Measurements from ENCODE around the gene PLPPR3. TPM values are rescaled to one million over a fixed set of nuclear protein-coding genes. Genes with fewer than 3 reads are reported as not detected.
"Not testable (repeated sequence)": the region's sequence is repeated elsewhere in the genome, so short reads cannot be mapped to it uniquely, and the experiment has no call there.

The PLPPR3 gene
- total RNA-seq, 4 donors from 2014 or later, result not detected

DNA sequence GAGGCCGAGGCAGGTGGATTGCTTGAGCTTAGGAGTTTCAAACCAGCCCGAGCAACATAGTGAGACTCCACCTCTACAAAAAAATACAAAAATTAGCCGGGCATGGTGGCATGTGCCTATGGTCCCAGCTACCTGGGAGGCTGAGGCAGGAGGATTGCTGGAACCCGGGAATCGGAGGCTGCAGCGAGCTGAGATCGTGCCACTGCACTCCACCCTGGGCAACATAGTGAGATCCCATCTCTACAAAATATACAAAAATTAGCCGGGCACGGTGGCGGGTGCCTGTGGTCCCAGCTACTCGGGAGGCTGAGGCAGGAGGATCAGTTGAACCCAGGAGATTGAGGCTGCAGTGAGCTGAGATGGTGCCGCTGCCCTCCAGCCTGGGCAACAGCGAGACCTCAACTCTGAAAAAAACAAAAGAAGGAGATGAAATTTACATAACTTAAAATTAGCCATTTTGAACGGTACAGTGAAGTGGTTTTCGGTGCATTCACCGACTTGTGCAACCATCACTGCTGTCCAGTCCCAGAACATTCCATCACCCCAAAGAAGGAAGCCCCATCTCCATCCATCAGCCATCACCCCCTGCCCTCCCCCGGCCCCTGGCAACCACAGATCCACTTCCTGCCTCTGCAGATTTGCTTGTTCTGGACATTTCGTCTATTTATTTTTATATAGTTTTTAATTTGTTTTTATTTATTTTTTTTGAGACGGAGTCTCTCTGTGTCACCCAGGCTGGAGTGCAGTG, 4.3 kb upstream of the PLPPR3 start:
- intact Hi-C loops (cut with DNase I), result no loop called here

DNA sequence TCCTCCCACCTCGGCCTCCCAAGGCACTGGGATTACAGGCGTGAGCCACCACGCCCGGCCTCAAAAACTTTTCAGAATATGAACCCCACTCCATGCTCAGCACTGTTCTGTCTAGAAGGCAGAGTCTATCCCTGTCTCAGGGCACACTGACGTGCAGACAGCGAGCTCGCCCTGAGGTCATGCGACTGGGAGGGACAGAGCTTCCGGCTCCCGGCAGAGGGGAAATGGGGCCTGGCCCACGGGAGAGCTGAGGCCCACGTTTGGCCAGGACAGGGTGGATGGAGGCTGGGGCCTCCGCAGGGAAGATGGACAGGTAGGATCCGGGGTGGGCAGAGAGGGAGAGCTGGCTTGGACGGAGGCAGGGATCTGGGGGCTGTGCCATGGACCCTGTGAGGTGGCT, 3.1 kb upstream of the PLPPR3 start:
- no peak for DNase-seq
- Histone ChIP-seq H3K36me3 (no peaks in the 10 kb centered on the region), H3K4me3 (replicated peaks in 1 of 3) (no peak overlapping the region), H3K27ac (no peak overlapping the region), H3K4me1 (peaks cover 0 to 13% of the 10 kb centered on the region in 2 donors), H3K9me3 (no peaks in the 10 kb centered on the region), H3K27me3 (peaks cover 5% of the 10 kb centered on the region)
- no peak for TF ChIP-seq POLR2A (IDR thresholded peaks at IDR 0.05)
- TF ChIP-seq, protein P1, sequence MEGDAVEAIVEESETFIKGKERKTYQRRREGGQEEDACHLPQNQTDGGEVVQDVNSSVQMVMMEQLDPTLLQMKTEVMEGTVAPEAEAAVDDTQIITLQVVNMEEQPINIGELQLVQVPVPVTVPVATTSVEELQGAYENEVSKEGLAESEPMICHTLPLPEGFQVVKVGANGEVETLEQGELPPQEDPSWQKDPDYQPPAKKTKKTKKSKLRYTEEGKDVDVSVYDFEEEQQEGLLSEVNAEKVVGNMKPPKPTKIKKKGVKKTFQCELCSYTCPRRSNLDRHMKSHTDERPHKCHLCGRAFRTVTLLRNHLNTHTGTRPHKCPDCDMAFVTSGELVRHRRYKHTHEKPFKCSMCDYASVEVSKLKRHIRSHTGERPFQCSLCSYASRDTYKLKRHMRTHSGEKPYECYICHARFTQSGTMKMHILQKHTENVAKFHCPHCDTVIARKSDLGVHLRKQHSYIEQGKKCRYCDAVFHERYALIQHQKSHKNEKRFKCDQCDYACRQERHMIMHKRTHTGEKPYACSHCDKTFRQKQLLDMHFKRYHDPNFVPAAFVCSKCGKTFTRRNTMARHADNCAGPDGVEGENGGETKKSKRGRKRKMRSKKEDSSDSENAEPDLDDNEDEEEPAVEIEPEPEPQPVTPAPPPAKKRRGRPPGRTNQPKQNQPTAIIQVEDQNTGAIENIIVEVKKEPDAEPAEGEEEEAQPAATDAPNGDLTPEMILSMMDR (IDR thresholded peaks at IDR 0.05), result no peak
- intact Hi-C loops (cut with DNase I), result no loop called here
- WGBS, 2 donors, result 78 to 96% methylated on average over 8 to 15 of the region's 15 CpGs

More for the DNA sequence above, 4.3 kb upstream of the PLPPR3 start:
- H3K4me1 ChIP-seq, result peaks cover 0 to 13% of the 10 kb centered on the region in 2 donors
- no peak for DNase-seq
- no peak for TF ChIP-seq POLR2A (IDR thresholded peaks at IDR 0.05)
- TF ChIP-seq, protein P1 (IDR thresholded peaks at IDR 0.05), result no peak
- no peaks in the 10 kb centered on the region for H3K36me3 ChIP-seq
- H3K4me3 ChIP-seq (replicated peaks in 1 of 3), result no peak overlapping the region
- peaks cover 5% of the 10 kb centered on the region for H3K27me3 ChIP-seq
- H3K27ac ChIP-seq, result no peak overlapping the region
- no peaks in the 10 kb centered on the region for H3K9me3 ChIP-seq
- WGBS, 2 donors, result 76 to 82% methylated on average over 18 to 19 of the region's 19 CpGs

GRCh38 chr19:823565-824121, 1.9 kb upstream of the PLPPR3 start:
- H3K4me1 ChIP-seq, result peaks cover 0 to 13% of the 10 kb centered on the region in 2 donors
- peaks cover 5% of the 10 kb centered on the region for H3K27me3 ChIP-seq
- H3K36me3 ChIP-seq, result no peaks in the 10 kb centered on the region
- WGBS, 2 donors, result 54 to 65% methylated on average over 10 to 12 of the region's 12 CpGs
- no peak for TF ChIP-seq POLR2A (IDR thresholded peaks at IDR 0.05)
- TF ChIP-seq, protein P1 (IDR thresholded peaks at IDR 0.05), result no peak
- H3K4me3 ChIP-seq (replicated peaks in 1 of 3), result no peak overlapping the region
- no peak overlapping the region for H3K27ac ChIP-seq
- intact Hi-C loops (cut with DNase I), result no loop called here
- H3K9me3 ChIP-seq, result no peaks in the 10 kb centered on the region
- DNase-seq, result no peak

GRCh38 chr19:821231-821824, 427 bp downstream of the PLPPR3 start:
- peaks cover 5% of the 10 kb centered on the region for H3K27me3 ChIP-seq
- no peak overlapping the region for H3K27ac ChIP-seq
- H3K36me3 ChIP-seq, result no peaks in the 10 kb centered on the region
- no peak for DNase-seq
- no peaks in the 10 kb centered on the region for H3K9me3 ChIP-seq
- TF ChIP-seq, protein P1 (IDR thresholded peaks at IDR 0.05), result no peak
- no peak for TF ChIP-seq POLR2A (IDR thresholded peaks at IDR 0.05)
- peaks cover 0 to 13% of the 10 kb centered on the region in 2 donors for H3K4me1 ChIP-seq
- intact Hi-C loops (cut with DNase I), result no loop called here
- WGBS, 2 donors, result 5% methylated on average over 11 of the region's 64 CpGs; no CpG with 5 or more reads in 1 of the 2 donors
- H3K4me3 ChIP-seq (replicated peaks in 1 of 3), result peak overlapping the region in 1 of 3 donors; percentile 19

- H3K27me3 ChIP-seq; H3K9me3 ChIP-seq; H3K27ac ChIP-seq; H3K36me3 ChIP-seq; intact Hi-C loops (cut with DNase I); H3K4me3 ChIP-seq (replicated peaks in 1 of 3); DNase-seq: not testable (repeated sequence)
- H3K4me1 ChIP-seq, result peaks cover 0 to 13% of the 10 kb centered on the region in 2 donors
- WGBS, 2 donors, result 94 to 95% methylated on average over 5 of the region's 5 CpGs
Observed at GRCh38 chr19:820212-820611, 1.5 kb downstream of the PLPPR3 start.

Measured in thyroid gland (tissue), 4 donors.